NK-92 (cell line): ENCODE measurements around the gene FCER2.
"Not testable (repeated sequence)": the region's sequence is repeated elsewhere in the genome, so short reads cannot be mapped to it uniquely, and the experiment has no call there.

Experiments used
- DNase-seq: peaks from one replicate; lab custom pipeline; 2025; ENCODE audit not compliant: unreplicated experiment; lab: John Stamatoyannopoulos, UW

The FCER2 gene

DNA sequence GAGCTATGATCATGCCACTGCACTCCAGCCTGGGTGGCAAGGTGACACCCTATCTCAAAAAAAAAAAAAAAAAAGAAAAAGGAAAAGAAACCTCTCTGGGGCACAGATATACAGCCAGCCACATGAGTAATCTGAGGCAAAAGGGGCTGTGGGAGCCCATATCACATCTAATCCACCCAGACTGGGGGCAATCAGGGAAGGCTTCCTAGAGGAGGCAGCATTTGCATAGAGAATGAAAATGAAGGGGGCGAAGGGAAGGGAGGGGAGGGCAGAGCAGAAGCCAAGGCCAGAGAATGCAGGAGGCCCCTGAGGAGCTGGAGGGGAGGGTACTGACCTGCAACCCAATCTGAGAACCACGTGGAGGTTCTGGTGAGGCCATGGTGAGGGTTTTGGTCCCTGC is 51.8 kb downstream of the FCER2 start:
- no peak for DNase-seq

DNA sequence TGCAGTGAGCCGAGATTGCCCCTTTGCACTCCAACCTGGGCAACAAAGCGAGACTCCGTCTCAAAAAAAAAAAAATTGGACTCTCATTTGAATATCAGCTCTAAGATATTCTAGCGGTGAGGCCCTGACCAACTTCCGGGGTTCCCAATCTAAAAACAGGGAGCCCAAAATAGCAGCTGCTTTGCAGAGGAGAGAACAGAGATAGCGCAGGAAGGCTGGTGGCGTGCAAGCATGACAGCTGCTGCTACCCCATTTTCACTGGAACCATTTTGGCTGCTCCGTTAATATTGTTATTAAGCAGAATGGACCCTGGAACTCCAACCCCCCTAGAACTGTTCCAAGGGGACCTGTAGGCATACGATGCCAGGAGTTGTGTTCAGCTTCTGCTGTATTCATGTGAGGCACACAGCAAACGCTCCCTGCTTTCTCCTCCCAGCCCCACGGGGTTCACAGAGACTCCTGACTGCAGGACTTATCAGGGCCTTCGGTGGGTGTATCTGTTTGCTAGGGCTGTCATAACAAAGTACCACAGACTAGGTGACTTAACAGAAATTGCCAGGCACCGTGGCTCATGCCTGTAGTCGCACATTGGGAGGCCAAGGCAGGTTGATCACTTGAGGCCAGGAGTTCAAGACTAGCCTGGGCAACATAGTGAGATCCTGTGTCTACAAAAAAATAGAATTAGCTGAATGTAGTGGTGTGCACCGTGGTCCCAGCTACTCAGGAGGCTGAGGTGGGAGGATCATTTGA is 53.5 kb downstream of the FCER2 start:
- no peak for DNase-seq

DNA sequence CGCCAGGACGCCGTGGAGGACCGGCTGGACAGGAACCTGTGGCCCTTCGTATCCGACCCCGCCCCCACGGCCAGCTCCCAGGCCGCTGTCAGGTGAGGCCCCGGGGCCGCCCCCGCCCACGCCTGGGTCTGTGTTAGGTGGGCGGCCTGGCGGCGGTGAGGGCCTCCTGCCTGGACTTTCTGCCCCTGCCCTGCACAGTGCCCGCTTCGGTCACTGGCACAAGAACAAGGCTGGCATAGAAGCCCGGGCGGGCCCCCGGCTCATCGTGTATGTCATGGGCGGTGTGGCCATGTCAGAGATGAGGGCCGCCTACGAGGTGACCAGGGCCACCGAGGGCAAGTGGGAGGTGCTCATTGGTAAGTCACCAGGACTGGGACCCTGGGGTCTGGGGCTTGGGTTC is 54.8 kb downstream of the FCER2 start:
- DNase-seq, result no peak

DNA sequence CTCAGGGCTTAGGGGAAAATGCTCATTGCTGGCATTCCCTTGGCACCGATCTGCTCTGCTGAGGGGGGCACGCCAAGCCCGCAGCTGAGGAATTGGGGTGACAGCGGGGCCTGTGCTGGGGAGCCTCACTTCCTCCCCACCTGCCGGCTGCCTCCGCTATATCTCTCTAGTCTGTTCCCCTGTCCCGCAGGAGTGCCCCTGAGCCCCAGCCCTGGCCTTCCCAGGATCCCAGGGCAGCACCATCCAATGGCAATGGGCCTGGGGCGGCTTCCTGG is 55.6 kb downstream of the FCER2 start:
- DNase-seq, result no peak

DNA sequence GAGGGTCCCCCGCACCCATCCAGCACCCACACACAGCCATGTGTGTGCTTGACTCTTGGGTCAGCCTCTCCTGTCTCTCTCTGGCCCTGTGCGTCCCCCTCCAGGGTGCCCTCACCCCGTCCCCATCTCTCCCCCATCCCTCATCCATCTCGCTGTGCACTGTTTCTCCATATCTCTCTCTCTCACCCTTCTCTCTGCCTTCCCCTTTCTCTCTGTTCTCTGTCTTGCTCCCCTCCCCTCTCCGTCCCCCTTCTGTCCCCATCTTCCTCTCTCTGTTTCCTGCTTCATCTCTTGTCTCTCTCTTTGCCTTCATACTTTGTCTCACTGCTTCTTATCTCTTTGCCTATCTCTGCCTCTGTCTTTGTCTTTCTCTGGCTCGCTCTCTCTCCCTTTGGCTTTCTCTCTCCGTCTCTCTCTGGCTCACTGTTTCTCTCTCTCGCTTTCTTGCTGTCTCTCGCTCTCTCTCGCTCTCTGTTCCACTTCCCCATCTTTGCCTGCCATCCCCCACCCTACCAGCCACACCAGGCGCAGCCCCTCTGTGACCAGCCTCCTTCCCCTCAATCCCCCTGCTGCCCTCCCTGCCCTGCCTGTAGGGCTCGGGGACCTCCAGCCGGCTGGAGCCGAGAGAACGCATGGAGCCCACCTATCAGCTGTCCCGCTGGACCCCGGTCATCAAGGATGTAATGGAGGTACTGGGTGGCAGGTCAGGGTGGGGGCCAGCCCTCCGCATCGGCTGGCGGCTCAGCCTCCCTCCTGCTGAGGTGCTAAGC is 56.1 kb downstream of the FCER2 start:
- DNase-seq, result no peak

DNA sequence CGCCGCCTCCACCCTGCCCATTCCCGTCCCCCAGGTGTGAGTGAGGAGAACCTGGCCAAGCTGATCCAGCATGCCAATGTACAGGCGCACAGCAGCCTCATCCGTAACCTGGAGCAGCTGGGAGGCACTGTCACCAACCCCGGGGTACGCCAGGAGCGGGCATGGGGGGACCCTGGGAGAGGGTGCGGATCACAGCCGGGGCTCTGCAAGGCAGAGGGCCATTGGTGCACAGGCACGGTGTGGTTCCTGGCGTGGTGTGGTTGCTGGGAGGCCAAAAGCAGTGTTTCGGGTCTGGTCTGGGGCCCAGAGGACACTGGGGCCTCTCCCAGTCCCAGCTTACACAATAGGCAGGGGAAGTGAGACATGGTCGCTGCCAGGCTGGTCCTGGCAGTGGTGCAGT is 56.8 kb downstream of the FCER2 start:
- no peak for DNase-seq

DNA sequence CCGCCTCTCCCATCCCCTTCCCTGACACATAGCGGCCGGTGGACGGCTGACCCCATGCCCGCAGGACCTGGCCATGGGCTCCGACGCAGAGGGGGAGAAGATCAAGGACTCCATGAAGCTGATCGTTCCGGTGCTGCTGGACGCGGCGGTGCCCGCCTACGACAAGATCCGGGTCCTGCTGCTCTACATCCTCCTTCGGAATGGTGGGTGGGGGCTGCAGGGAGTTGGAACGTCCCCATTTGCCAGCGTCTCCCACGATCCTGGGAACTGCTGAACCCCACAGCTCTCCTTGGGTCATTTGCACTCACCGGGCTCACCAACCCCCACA is 57.4 kb downstream of the FCER2 start:
- no peak for DNase-seq

DNA sequence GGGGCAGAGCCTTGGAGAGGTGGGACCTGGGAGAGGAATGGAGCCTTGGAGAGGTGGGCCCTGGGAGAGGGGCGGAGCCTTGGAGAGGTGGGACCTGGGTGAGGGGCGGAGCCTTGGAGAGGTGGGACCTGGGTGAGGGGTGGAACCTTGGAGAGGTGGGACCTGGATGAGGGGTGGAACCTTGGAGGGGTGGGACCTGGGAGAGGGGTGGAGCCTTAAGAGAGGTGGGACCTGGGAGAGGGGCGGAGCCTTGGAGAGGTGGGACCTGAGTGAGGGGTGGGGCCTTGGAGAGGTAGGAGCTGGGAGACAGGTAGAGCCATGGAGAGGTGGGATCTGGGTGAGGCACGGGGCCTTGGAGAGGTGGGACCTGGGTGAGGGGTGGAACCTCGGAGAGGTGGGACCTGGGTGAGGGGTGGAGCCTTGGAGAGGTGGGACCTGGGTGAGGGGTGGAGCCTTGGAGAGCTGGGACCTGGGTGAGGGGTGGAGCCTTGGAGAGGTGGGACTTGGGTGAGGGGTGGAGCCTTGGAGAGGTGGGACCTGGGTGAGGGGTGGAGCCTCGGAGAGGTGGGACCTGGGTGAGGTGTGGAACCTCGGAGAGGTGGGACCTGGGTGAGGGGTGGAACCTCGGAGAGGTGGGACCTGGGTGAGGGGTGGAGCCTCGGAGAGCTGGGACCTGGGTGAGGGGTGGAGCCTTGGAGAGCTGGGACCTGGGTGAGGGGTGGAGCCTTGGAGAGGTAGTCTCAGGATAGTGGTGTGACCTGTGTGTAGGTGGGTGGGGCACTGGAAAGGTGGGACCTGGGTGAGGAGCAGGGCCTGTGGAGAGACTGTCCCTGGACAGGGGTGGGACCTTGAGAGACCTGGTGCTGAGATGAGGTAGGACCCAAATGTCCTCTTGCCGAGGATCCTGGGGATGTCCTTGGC is 58.0 kb downstream of the FCER2 start:
- DNase-seq, result not testable (repeated sequence)

DNA sequence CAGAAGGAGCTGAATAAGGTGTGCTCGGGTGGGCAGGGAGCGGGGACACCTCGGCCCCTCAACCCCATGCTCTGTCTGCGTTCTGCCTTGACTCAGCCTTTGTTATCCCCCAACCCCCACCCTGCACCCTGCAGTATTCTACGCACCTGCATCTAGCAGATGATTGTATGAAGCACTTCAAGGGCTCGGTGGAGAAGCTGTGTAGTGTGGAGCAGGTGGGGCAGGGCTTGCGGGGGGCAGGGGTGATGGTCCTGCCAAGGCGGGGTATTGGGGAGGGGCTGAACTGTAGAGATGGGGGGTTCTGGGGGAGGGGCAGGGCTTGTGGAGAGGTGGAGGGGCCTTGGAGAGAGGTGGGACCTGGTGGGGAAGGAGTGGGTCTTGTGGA is 58.9 kb downstream of the FCER2 start:
- DNase-seq, result no peak

DNA sequence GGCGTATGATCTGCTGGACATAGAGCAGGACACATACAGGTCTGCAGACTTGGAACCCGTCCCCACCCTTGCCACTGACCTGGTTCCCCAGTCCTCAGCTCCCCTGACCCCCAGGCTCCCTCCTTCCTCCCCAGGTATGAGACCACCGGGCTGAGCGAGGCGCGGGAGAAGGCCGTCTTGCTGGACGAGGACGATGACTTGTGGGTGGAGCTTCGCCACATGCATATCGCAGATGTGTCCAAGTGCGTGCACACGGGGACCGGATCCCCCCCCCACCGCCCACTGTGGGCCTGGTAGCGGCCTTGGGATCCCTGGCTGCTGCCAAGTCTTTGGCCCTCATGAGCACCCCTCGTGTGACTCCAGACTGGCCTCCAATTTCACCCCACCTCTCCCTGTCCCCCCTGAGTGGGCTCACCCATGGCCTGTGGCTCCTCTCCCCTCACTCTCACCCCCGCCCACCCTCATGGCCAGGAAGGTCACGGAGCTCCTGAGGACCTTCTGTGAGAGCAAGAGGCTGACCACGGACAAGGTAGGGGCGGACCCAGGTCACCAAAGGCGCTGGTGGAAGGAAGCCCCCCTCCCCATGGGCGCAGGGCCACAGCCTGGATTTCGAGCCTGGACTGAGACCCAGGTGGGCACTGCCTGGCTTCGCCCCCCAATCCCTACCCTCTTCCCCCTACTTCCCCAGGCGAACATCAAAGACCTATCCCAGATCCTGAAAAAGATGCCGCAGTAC is 59.5 kb downstream of the FCER2 start:
- DNase-seq, result no peak

DNA sequence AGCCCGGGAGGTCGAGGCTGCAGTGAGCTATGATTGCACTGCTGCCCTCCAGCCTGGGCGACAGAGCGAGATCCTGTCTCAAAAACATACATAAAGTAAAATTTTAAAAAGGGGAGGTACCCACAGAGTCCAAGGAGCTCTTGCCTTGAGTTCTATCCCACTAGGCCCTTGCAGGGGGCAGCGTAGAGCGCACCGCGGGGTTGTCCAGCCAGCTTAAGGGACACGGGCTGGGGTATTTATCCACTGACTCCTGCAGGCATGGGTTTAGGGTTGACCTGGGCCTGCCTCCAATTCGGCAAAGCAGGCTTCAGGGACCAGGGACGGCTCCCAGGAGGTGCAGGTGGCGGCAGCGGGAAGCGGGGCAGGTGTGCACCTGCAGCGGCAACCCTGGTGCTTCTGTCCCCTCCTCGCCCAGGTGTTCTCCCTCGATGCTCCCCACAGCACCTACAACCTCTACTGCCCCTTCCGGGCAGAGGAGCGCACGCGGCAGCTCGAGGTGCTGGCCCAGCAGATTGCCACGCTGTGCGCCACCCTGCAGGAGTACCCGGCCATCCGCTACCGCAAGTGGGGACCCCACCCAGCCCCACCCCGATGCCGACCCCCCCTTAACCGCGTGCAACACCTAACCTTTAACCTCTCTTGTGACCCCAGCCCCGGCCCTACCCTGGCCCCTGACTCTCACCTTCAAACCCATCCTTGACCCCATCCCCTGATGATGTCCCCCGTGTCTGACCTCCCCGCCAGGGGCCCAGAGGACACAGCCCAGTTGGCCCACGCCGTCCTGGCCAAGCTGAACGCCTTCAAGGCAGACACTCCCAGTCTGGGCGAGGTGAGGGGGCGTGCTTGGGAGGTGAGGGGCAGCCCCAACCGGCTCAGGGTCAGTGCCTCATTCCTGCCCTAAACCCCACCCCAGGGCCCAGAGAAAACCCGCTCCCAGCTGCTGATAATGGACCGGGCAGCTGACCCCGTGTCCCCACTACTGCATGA is 60.3 kb downstream of the FCER2 start:
- no peak for DNase-seq

DNA sequence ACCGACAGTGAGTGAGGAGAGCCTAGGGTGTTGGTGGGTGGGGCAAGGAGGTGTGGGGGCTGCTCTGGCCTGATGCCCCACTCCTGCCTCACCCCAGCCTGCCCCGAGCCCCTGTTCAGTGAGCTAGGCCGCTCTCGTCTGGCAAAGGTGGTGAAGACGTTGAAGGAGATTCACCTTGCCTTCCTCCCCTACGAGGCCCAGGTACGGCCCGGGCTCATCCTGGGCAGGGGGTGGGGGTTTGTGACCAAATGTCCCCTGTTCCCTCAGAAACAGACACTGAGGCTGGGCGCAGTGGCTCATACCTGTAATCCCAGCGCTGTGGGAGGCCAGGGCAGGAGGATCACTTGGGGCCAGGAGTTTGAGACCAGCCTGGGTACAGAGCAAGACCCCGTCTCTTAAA is 61.1 kb downstream of the FCER2 start:
- no peak for DNase-seq

DNA sequence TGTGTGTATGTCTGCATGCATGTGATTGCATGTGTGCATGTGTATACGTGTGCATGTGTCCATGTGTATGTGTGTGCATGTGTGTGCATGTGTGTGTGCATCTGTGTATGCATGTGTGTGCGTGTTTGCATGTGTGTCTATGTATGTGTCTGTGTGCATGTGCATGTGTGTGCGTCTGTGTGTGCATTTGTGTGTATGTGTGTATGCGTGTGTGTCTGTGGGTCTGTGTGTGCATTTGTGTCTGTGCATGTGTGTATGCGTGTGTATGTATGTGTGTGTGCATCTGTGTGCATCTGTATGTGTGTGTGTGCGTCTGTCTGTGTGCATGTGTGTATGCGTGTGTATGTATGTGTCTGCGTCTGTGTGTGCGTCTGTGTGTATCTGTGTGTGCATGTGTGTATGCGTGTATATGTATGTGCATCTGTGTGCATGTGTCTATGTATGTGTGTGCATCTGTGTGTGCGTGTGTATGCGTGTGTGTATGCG is 62.0 kb downstream of the FCER2 start:
- DNase-seq, result no peak

DNA sequence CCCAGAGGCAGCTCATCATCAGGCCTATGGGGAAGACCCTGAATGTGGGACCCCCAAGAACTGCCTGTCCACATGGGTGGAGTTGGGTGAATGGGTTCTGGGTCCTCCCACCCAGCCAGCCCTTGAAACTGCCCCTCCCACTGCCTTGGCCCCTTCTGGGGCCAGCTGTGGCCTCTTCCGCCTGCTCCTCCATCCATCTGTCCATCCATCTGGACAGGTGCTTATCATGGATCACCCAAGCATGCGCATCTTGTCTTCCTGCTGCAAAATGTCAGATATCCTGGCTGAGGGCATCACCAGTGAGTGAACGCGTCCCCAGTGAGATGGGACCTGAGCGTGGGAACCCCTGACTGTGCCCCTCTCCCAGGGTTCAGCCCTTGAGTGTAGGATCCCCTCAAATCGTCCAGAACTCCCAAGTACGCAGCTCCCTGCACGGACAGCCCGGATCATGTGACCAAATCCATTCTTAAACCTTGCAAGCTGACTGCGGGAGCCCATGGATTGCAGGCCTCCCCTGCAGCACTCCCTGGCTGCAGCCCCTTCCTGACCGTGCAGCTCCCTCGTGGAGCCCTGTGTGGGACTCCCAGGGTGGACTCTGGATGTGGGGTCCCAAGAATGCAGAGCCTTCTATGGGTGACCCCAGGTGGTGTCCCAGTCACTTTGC is 63.0 kb downstream of the FCER2 start:
- no peak for DNase-seq
